ENCODE results near the gene AAR2. TPM values are rescaled to one million over a fixed set of nuclear protein-coding genes. Genes with fewer than 3 reads are reported as not detected.

The AAR2 gene
- polyA plus RNA-seq, 1 donor from 2014 or later, result 28.1 TPM

DNA sequence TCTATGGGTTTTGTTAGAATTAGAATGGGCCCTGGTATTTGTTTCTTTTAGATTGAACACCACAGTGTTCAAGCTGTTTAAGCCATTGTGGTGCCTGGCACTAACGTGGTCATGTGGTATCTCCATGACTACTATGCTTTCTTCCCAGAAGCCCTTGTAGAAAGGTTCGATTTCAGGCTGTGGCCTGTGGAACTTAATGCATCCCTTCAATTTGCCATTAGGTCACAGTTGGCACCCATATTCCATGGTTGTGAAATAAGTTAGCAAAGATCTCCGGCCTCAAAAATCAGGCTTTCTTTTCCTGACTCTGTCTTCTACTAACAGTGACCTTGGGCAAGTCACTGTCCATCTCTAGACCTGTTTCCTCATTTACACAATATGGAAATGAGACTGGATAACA is 31.3 kb upstream of the AAR2 start:
- no peak overlapping the region for H3K4me2 ChIP-seq (ENCODE audit: low read length)
- no peaks in the 10 kb centered on the region for H3K27me3 ChIP-seq (ENCODE audit: insufficient read depth, low read depth, low read length)
- H3K9me2 ChIP-seq (ENCODE audit: insufficient read depth, low read length), result no peaks in the 10 kb centered on the region
- no peaks in the 10 kb centered on the region for H4K20me1 ChIP-seq (ENCODE audit: insufficient read depth)
- no peaks in the 10 kb centered on the region for H3K36me3 ChIP-seq (ENCODE audit: insufficient read depth, low read length)
- no peaks in the 10 kb centered on the region for H3K79me2 ChIP-seq (replicated peaks; ENCODE audit: insufficient read depth, low read length)
- no peak overlapping the region for H3K9ac ChIP-seq (ENCODE audit: low read length)
- no peaks in the 10 kb centered on the region for H3K9me3 ChIP-seq (ENCODE audit: low read length)
- H3F3A ChIP-seq (ENCODE audit: insufficient read depth, low read length, poor library complexity, severe bottlenecking), result no peaks in the 10 kb centered on the region
- no peak overlapping the region for H3K27ac ChIP-seq (ENCODE audit: low read length)
- H2AFZ ChIP-seq (ENCODE audit: low read depth, low read length), result no peak overlapping the region
- H3K4me3 ChIP-seq (ENCODE audit: low read length), result no peak overlapping the region
- TF ChIP-seq REST (IDR thresholded peaks at IDR 0.05; ENCODE audit: borderline replicate concordance), result no peak
- no peak for TF ChIP-seq RAD21 (conservative IDR thresholded peaks at IDR 0.05)
- no peak for TF ChIP-seq TAF1 (IDR thresholded peaks at IDR 0.05; ENCODE audit: low read depth)
- TF ChIP-seq CTCF (IDR thresholded peaks at IDR 0.05; ENCODE audit: poor library complexity, severe bottlenecking), result no peak
- TF ChIP-seq SMC3 (conservative IDR thresholded peaks at IDR 0.05; ENCODE audit: poor library complexity), result no peak
- TF ChIP-seq EP300 (conservative IDR thresholded peaks at IDR 0.05; ENCODE audit: poor library complexity, severe bottlenecking), result no peak
- no peak for TF ChIP-seq EZH2 (IDR thresholded peaks at IDR 0.05; ENCODE audit: borderline replicate concordance, insufficient read depth, low read length, poor library complexity, severe bottlenecking)

GRCh38 chr20:36206068-36206467 is 30.2 kb upstream of the AAR2 start:
- H3K9ac ChIP-seq (ENCODE audit: low read length), result no peak overlapping the region
- no peak overlapping the region for H3K27ac ChIP-seq (ENCODE audit: low read length)
- no peaks in the 10 kb centered on the region for H4K20me1 ChIP-seq (ENCODE audit: insufficient read depth)
- no peak for TF ChIP-seq CTCF (IDR thresholded peaks at IDR 0.05; ENCODE audit: poor library complexity, severe bottlenecking)
- TF ChIP-seq EZH2 (IDR thresholded peaks at IDR 0.05; ENCODE audit: borderline replicate concordance, insufficient read depth, low read length, poor library complexity, severe bottlenecking), result no peak
- TF ChIP-seq RAD21 (conservative IDR thresholded peaks at IDR 0.05), result no peak
- TF ChIP-seq REST (IDR thresholded peaks at IDR 0.05; ENCODE audit: borderline replicate concordance), result no peak
- no peak for TF ChIP-seq MXI1 (conservative IDR thresholded peaks at IDR 0.05; ENCODE audit: poor library complexity, severe bottlenecking)
- TF ChIP-seq EP300 (conservative IDR thresholded peaks at IDR 0.05; ENCODE audit: poor library complexity, severe bottlenecking), result no peak
- no peak for TF ChIP-seq TAF1 (IDR thresholded peaks at IDR 0.05; ENCODE audit: low read depth)
- TF ChIP-seq POLR2AphosphoS5 (IDR thresholded peaks at IDR 0.05), result no peak
- no peak for TF ChIP-seq SMC3 (conservative IDR thresholded peaks at IDR 0.05; ENCODE audit: poor library complexity)
- H3K9me3 ChIP-seq (ENCODE audit: low read length), result no peaks in the 10 kb centered on the region
- H3K79me2 ChIP-seq (replicated peaks; ENCODE audit: insufficient read depth, low read length), result no peaks in the 10 kb centered on the region
- H3F3A ChIP-seq (ENCODE audit: insufficient read depth, low read length, poor library complexity, severe bottlenecking), result no peaks in the 10 kb centered on the region
- H2AFZ ChIP-seq (ENCODE audit: low read depth, low read length), result no peak overlapping the region
- H3K27me3 ChIP-seq (ENCODE audit: insufficient read depth, low read depth, low read length), result no peaks in the 10 kb centered on the region
- no peak overlapping the region for H3K4me2 ChIP-seq (ENCODE audit: low read length)
- H3K4me3 ChIP-seq (ENCODE audit: low read length), result no peak overlapping the region
- no peaks in the 10 kb centered on the region for H3K9me2 ChIP-seq (ENCODE audit: insufficient read depth, low read length)
- no peaks in the 10 kb centered on the region for H3K36me3 ChIP-seq (ENCODE audit: insufficient read depth, low read length)

Measured in neural cell (in vitro differentiated cells).